A549 (cell line): Measurements from ENCODE around the gene NUTF2.

Experiments used
- FOSL2 ChIP-seq, 2 experiments: fragments of 450-650 bp in 1 of 2; fragments of >200 bp in 1 of 2; sonication (Bioruptor Twin) in 1 of 2; formaldehyde crosslinking; IDR thresholded peaks; 2 replicates each; pipeline versions ENCODE4 v1.5.0 to v1.6.1; 2016 to 2020; ENCODE audit warnings: mild to moderate bottlenecking in 1 of 2, moderate library complexity in 1 of 2
- JUN ChIP-seq, 2 experiments: fragments of >200 bp; sonication (Bioruptor Twin); formaldehyde crosslinking; IDR thresholded peaks; 2 replicates in 1 of 2; 3 replicates in 1 of 2; pipeline ENCODE4 v1.6.1; 2016 to 2017
- ZFP36 ChIP-seq: fragments of 450-650 bp; IDR thresholded peaks from 2 replicates; pipeline ENCODE4 v1.6.1; 2014; ENCODE audit warnings: borderline replicate concordance; ENCODE audit not compliant: partially characterized antibody
- TF ChIP-seq, protein P1 (sequence below): fragments of >200 bp; sonication (Bioruptor Twin); formaldehyde crosslinking; IDR thresholded peaks from 3 replicates; pipeline ENCODE4 v1.5.1; 2016

DNA sequence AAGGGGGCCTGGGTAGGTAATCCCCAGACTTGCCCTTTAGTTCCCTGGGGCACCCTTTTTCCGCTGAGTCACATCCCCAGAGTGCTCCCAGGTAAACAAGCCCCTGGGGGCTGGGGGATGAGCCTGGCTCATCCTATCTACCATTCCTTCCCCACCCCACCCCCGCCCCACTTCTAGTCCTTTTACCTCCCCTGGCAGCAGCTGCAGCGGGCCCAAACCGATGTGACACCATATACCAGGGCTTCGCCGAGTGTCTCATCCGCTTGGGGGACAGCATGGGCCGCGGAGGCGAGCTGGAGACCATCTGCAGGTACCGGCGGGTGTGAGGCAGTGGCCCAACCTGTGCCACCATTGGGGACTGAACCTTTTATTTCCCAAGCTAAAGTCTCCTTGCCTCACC lies 38.8 kb downstream of the NUTF2 start:
- no peak for TF ChIP-seq JUN (IDR thresholded peaks at IDR 0.05)
- TF ChIP-seq, protein P1, sequence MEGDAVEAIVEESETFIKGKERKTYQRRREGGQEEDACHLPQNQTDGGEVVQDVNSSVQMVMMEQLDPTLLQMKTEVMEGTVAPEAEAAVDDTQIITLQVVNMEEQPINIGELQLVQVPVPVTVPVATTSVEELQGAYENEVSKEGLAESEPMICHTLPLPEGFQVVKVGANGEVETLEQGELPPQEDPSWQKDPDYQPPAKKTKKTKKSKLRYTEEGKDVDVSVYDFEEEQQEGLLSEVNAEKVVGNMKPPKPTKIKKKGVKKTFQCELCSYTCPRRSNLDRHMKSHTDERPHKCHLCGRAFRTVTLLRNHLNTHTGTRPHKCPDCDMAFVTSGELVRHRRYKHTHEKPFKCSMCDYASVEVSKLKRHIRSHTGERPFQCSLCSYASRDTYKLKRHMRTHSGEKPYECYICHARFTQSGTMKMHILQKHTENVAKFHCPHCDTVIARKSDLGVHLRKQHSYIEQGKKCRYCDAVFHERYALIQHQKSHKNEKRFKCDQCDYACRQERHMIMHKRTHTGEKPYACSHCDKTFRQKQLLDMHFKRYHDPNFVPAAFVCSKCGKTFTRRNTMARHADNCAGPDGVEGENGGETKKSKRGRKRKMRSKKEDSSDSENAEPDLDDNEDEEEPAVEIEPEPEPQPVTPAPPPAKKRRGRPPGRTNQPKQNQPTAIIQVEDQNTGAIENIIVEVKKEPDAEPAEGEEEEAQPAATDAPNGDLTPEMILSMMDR, result no peak
- no peak for TF ChIP-seq FOSL2 (IDR thresholded peaks at IDR 0.05)
- no peak for TF ChIP-seq FOSL2 (CRISPR knock-in tag; IDR thresholded peaks at IDR 0.05)
- TF ChIP-seq ZFP36, result no peak
